ENCODE measurements around the gene APOH.
"Not testable (repeated sequence)": the region's sequence is repeated elsewhere in the genome, so short reads cannot be mapped to it uniquely, and the experiment has no call there.

Gene APOH

GRCh38 chr17:66228887-66229782 is at the start of gene APOH:
Gene APOH, minus strand, starts transcription at chr17:66229415. Its CDS starts 36 bp downstream, at chr17:66229379.
- DNase-seq = no peak

- no peak for DNase-seq
Observed at GRCh38 chr17:66277191-66277590, 48.0 kb upstream of the APOH start.

GRCh38 chr17:66276328-66276937 is 47.2 kb upstream of the APOH start:
- no peak for DNase-seq

GRCh38 chr17:66275651-66276050 is 46.4 kb upstream of the APOH start:
- no peak for DNase-seq

- no peak for DNase-seq
Observed at GRCh38 chr17:66273586-66273848, 44.3 kb upstream of the APOH start.

GRCh38 chr17:66272811-66273585 is 43.8 kb upstream of the APOH start:
- no peak for DNase-seq

- no peak for DNase-seq
Observed at GRCh38 chr17:66271512-66271911, 42.3 kb upstream of the APOH start.

- no peak for DNase-seq
Observed at GRCh38 chr17:66270106-66270505, 40.9 kb upstream of the APOH start.

- DNase-seq = no peak
Observed at GRCh38 chr17:66268247-66268927, 39.2 kb upstream of the APOH start.

GRCh38 chr17:66264696-66265095 is 35.5 kb upstream of the APOH start:
- DNase-seq = no peak

GRCh38 chr17:66262767-66263166 is 33.6 kb upstream of the APOH start:
- no peak for DNase-seq

- no peak for DNase-seq
Observed at GRCh38 chr17:66260688-66261087, 31.5 kb upstream of the APOH start.

- no peak for DNase-seq
Observed at GRCh38 chr17:66260275-66260674, 31.1 kb upstream of the APOH start.

- DNase-seq = peak; percentile 44
Observed at GRCh38 chr17:66255527-66255971, 26.3 kb upstream of the APOH start.

GRCh38 chr17:66255112-66255511 is 25.9 kb upstream of the APOH start:
- peak; percentile 62 for DNase-seq

GRCh38 chr17:66253458-66253857 is 24.2 kb upstream of the APOH start:
- DNase-seq = not testable (repeated sequence)

- no peak for DNase-seq
Observed at GRCh38 chr17:66250686-66251085, 21.5 kb upstream of the APOH start.

- no peak for DNase-seq
Observed at GRCh38 chr17:66248285-66248684, 19.1 kb upstream of the APOH start.

- DNase-seq = no peak
Observed at GRCh38 chr17:66241839-66242238, 12.6 kb upstream of the APOH start.

- no peak for DNase-seq
Observed at GRCh38 chr17:66240630-66241029, 11.4 kb upstream of the APOH start.

GRCh38 chr17:66240013-66240412 is 10.8 kb upstream of the APOH start:
- DNase-seq = no peak

GRCh38 chr17:66235377-66235994 is 6.3 kb upstream of the APOH start:
- DNase-seq = no peak

GRCh38 chr17:66234611-66235010 is 5.4 kb upstream of the APOH start:
- DNase-seq = no peak

Data from DMS79 (cell line).